ENCODE data around the gene NRM. TPM values are rescaled to one million over a fixed set of nuclear protein-coding genes. Genes with fewer than 3 reads are reported as not detected.

NRM gene
- total and polyA plus RNA-seq, 2 experiments from 2014 or later, result 7.2 to 21.0 TPM

- Histone ChIP-seq H3K79me2 (no peaks in the 10 kb centered on the region), H3K27ac (no peak overlapping the region), H3K4me1 (ENCODE audit: insufficient read depth) (no peaks in the 10 kb centered on the region), H4K20me1 (ENCODE audit: insufficient read depth, poor library complexity, severe bottlenecking) (no peaks in the 10 kb centered on the region), H3K9me2 (replicated peaks; ENCODE audit: insufficient read depth) (no peaks in the 10 kb centered on the region), H3K36me3 (replicated peaks; ENCODE audit: insufficient read depth, low read depth) (no peaks in the 10 kb centered on the region), H3K4me2 (no peak overlapping the region), H3K4me3 (no peak overlapping the region), H3K9me3 (ENCODE audit: low read depth) (no peaks in the 10 kb centered on the region), H2AFZ (no peak overlapping the region), H3K27me3 (no peaks in the 10 kb centered on the region)
- TF ChIP-seq, protein P1, sequence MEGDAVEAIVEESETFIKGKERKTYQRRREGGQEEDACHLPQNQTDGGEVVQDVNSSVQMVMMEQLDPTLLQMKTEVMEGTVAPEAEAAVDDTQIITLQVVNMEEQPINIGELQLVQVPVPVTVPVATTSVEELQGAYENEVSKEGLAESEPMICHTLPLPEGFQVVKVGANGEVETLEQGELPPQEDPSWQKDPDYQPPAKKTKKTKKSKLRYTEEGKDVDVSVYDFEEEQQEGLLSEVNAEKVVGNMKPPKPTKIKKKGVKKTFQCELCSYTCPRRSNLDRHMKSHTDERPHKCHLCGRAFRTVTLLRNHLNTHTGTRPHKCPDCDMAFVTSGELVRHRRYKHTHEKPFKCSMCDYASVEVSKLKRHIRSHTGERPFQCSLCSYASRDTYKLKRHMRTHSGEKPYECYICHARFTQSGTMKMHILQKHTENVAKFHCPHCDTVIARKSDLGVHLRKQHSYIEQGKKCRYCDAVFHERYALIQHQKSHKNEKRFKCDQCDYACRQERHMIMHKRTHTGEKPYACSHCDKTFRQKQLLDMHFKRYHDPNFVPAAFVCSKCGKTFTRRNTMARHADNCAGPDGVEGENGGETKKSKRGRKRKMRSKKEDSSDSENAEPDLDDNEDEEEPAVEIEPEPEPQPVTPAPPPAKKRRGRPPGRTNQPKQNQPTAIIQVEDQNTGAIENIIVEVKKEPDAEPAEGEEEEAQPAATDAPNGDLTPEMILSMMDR (IDR thresholded peaks at IDR 0.05; ENCODE audit: poor library complexity), result no peak
- TF ChIP-seq EZH2phosphoT487 (IDR thresholded peaks at IDR 0.05; ENCODE audit: low read depth, severe bottlenecking, unreplicated experiment) (no peak), EZH2 (IDR thresholded peaks at IDR 0.05; ENCODE audit: borderline replicate concordance) (no peak)
- DNase-seq (ENCODE audit: low spot score), result no peak
- 97% methylated on average over 10 of the region's 10 CpGs for whole genome bisulfite sequencing (ENCODE audit: low lambda C conversion rate, missing lambda C conversion rate)
Measured at GRCh38 chr6:30703011-30703410, 12.2 kb upstream of the NRM start.

- WGBS (ENCODE audit: low lambda C conversion rate, missing lambda C conversion rate), result 90% methylated on average over 4 of the region's 4 CpGs
- Histone ChIP-seq H3K4me2 (no peak overlapping the region), H2AFZ (no peak overlapping the region), H3K79me2 (no peaks in the 10 kb centered on the region), H3K36me3 (replicated peaks; ENCODE audit: insufficient read depth, low read depth) (no peaks in the 10 kb centered on the region), H3K27ac (no peak overlapping the region), H4K20me1 (ENCODE audit: insufficient read depth, poor library complexity, severe bottlenecking) (no peaks in the 10 kb centered on the region), H3K9me2 (replicated peaks; ENCODE audit: insufficient read depth) (no peaks in the 10 kb centered on the region), H3K27me3 (no peaks in the 10 kb centered on the region), H3K4me1 (ENCODE audit: insufficient read depth) (peaks cover 4% of the 10 kb centered on the region), H3K9me3 (ENCODE audit: low read depth) (no peaks in the 10 kb centered on the region), H3K4me3 (no peak overlapping the region)
- DNase-seq (ENCODE audit: low spot score), result no peak
- TF ChIP-seq, protein P1 (IDR thresholded peaks at IDR 0.05; ENCODE audit: poor library complexity), result no peak
- TF ChIP-seq EZH2phosphoT487 (IDR thresholded peaks at IDR 0.05; ENCODE audit: low read depth, severe bottlenecking, unreplicated experiment) (no peak), EZH2 (IDR thresholded peaks at IDR 0.05; ENCODE audit: borderline replicate concordance) (no peak)
Measured at GRCh38 chr6:30700340-30700739, 9.6 kb upstream of the NRM start.

GRCh38 chr6:30696432-30696831, 5.6 kb upstream of the NRM start:
- no peak overlapping the region for H3K27ac ChIP-seq
- no peaks in the 10 kb centered on the region for H3K27me3 ChIP-seq
- no peaks in the 10 kb centered on the region for H3K9me2 ChIP-seq (replicated peaks; ENCODE audit: insufficient read depth)
- no peak overlapping the region for H3K4me3 ChIP-seq
- H3K4me1 ChIP-seq (ENCODE audit: insufficient read depth), result peaks cover 4% of the 10 kb centered on the region
- DNase-seq (ENCODE audit: low spot score), result no peak
- H3K4me2 ChIP-seq, result no peak overlapping the region
- H3K36me3 ChIP-seq (replicated peaks; ENCODE audit: insufficient read depth, low read depth), result no peaks in the 10 kb centered on the region
- no peaks in the 10 kb centered on the region for H3K9me3 ChIP-seq (ENCODE audit: low read depth)
- no peak overlapping the region for H2AFZ ChIP-seq
- 95% methylated on average over 5 of the region's 5 CpGs for WGBS (ENCODE audit: low lambda C conversion rate, missing lambda C conversion rate)
- TF ChIP-seq EZH2phosphoT487 (IDR thresholded peaks at IDR 0.05; ENCODE audit: low read depth, severe bottlenecking, unreplicated experiment), result no peak
- TF ChIP-seq EZH2 (IDR thresholded peaks at IDR 0.05; ENCODE audit: borderline replicate concordance), result no peak
- TF ChIP-seq, protein P1 (IDR thresholded peaks at IDR 0.05; ENCODE audit: poor library complexity), result no peak
- no peaks in the 10 kb centered on the region for H4K20me1 ChIP-seq (ENCODE audit: insufficient read depth, poor library complexity, severe bottlenecking)
- no peaks in the 10 kb centered on the region for H3K79me2 ChIP-seq

Measured in hepatocyte (in vitro differentiated cells).